GM12878 (cell line): Measurements from ENCODE around the gene BBS9. TPM values are rescaled to one million over a fixed set of nuclear protein-coding genes. Genes with fewer than 3 reads are reported as not detected.

Experiments used
- ATAC-seq: fragments of 200-7000 bp; cut with Tn5 transposase; 3 replicates; pipeline ENCODE4 v1.9.1; 2020; ENCODE audit warnings: mild to moderate bottlenecking, moderate library complexity
- BruUV-seq: library from RNA; stranded (reverse); fragments of 400-500 nt; replicated peaks from 2 replicates; lab custom pipeline; 2021; lab: Mats Ljungman, UMichigan
- CTCF ChIA-PET: fragments of 300-600 bp; sonication (Branson Sonifier 250); formaldehyde crosslinking; extraction: SDS; loops from one replicate; lab custom pipeline; 2021; ENCODE audit warnings: inconsistent platforms; lab: Yijun Ruan, JAX
- POLR2A ChIA-PET: fragments of 350-600 bp; formaldehyde crosslinking; extraction: SDS; loops from one replicate; lab custom pipeline; 2021; ENCODE audit warnings: inconsistent platforms; lab: Charles Lee
- RAD21 ChIA-PET: fragments of 300-600 bp; sonication (Branson Sonifier 250); formaldehyde crosslinking; loops from one replicate; lab custom pipeline; 2023; ENCODE audit warnings: antibody characterized with exemption; ENCODE audit not compliant: unreplicated experiment; lab: Charles Lee
- SMC1A ChIA-PET: fragments of 300-600 bp; sonication (Branson Sonifier 250); formaldehyde crosslinking; loops from one replicate; lab custom pipeline; 2023; ENCODE audit not compliant: unreplicated experiment, uncharacterized antibody; lab: Charles Lee
- DNase-seq: peaks from one replicate; pipeline ENCODE4 v3.0.0-alpha.2; 2011; ENCODE audit warnings: low read depth, low spot score
- FAIRE-seq: peaks from 3 replicates; lab custom pipeline; 2011; peaks lifted over from hg19 to GRCh38; lab: Jason Lieb, UNC
- H2AFZ ChIP-seq: 2 replicates; pipeline ENCODE4 v1.6.0; 2011; ENCODE audit warnings: low read depth, low read length, control low read depth; ENCODE audit not compliant: control insufficient read depth
- H3K27ac ChIP-seq: 2 replicates; pipeline ENCODE4 v1.5.1; 2011; ENCODE audit warnings: control low read depth; ENCODE audit not compliant: control insufficient read depth, insufficient read depth
- H3K27me3 ChIP-seq, 2 experiments: replicated peaks in 1 of 2; 2 replicates each; pipeline versions ENCODE4 v1.6.0 to v1.6.1; 2011; ENCODE audit warnings: low read length in 1 of 2; ENCODE audit not compliant: control insufficient read depth in 2 of 2, insufficient read depth in 2 of 2
- H3K36me3 ChIP-seq, 2 experiments: 2 replicates each; pipeline ENCODE4 v1.5.1; 2011; ENCODE audit warnings: low read length in 1 of 2; ENCODE audit not compliant: control insufficient read depth in 2 of 2, insufficient read depth in 2 of 2
- H3K4me1 ChIP-seq: 2 replicates; pipeline ENCODE4 v1.6.1; 2011; ENCODE audit warnings: mild to moderate bottlenecking, low read length, moderate library complexity, mixed read lengths; ENCODE audit not compliant: control insufficient read depth, insufficient read depth
- H3K4me2 ChIP-seq: 2 replicates; pipeline ENCODE4 v1.6.0; 2011; ENCODE audit warnings: control low read depth; ENCODE audit not compliant: control insufficient read depth, insufficient read depth
- H3K4me3 ChIP-seq: fragments of 200-600 bp; sonication (generic); 2 replicates; pipeline ENCODE4 v1.5.1; 2016
- H3K79me2 ChIP-seq: 2 replicates; pipeline ENCODE4 v1.6.0; 2011; ENCODE audit warnings: low read length; ENCODE audit not compliant: control insufficient read depth, insufficient read depth
- H3K9ac ChIP-seq: 2 replicates; pipeline ENCODE4 v1.8.0; 2011; ENCODE audit warnings: low read length, control low read depth, mixed read lengths; ENCODE audit not compliant: control insufficient read depth, insufficient read depth
- H3K9me3 ChIP-seq: replicated peaks from 3 replicates; pipeline ENCODE4 v1.5.1; 2011; ENCODE audit warnings: mild to moderate bottlenecking, low read length; ENCODE audit not compliant: control insufficient read depth, insufficient read depth
- H4K20me1 ChIP-seq: 2 replicates; pipeline ENCODE4 v1.6.0; 2011; ENCODE audit not compliant: control insufficient read depth, insufficient read depth
- BACH1 ChIP-seq: fragments of 450-650 bp; IDR thresholded peaks from 2 replicates; pipeline ENCODE4 v1.6.1; 2017; ENCODE audit warnings: mild to moderate bottlenecking, borderline replicate concordance
- BCL3 ChIP-seq: IDR thresholded peaks from 2 replicates; pipeline ENCODE4 v1.6.1; 2011; ENCODE audit warnings: borderline replicate concordance, low read depth, mild to moderate bottlenecking, moderate library complexity, low read length; ENCODE audit not compliant: insufficient read depth, poor library complexity, severe bottlenecking
- BRCA1 ChIP-seq: IDR thresholded peaks from 2 replicates; pipeline ENCODE4 v1.6.1; 2011; ENCODE audit warnings: low read depth, low read length, improper control_type of control experiment
- CBX5 ChIP-seq: sonication (generic); IDR thresholded peaks from 2 replicates; pipeline ENCODE4 v1.6.1; 2016; ENCODE audit warnings: low read depth, moderate library complexity, mild to moderate bottlenecking, inconsistent platforms
- CHD2 ChIP-seq: IDR thresholded peaks from 2 replicates; pipeline ENCODE4 v1.6.1; 2011; ENCODE audit warnings: low read depth, low read length, improper control_type of control experiment, borderline replicate concordance
- E4F1 ChIP-seq: fragments of 450-650 bp; IDR thresholded peaks from 2 replicates; pipeline ENCODE4 v1.6.1; 2018; ENCODE audit warnings: borderline replicate concordance, mild to moderate bottlenecking; ENCODE audit not compliant: partially characterized antibody
- ELK1 ChIP-seq: IDR thresholded peaks from 2 replicates; pipeline ENCODE4 v1.6.1; 2012; ENCODE audit warnings: low read depth, low read length, improper control_type of control experiment
- IRF3 ChIP-seq: fragments of 450-650 bp; IDR thresholded peaks from 2 replicates; pipeline ENCODE4 v1.6.1; 2014; ENCODE audit warnings: mild to moderate bottlenecking
- LARP7 ChIP-seq: fragments of 450-650 bp; IDR thresholded peaks from 2 replicates; pipeline ENCODE4 v1.6.1; 2017; ENCODE audit warnings: mild to moderate bottlenecking
- MTA3 ChIP-seq: IDR thresholded peaks from 2 replicates; pipeline ENCODE4 v1.6.1; 2012; ENCODE audit warnings: low read length, inconsistent platforms, borderline replicate concordance
- MYB ChIP-seq: fragments of 150-350 bp; IDR thresholded peaks from 2 replicates; pipeline ENCODE4 v1.6.1; 2014; ENCODE audit warnings: mild to moderate bottlenecking, low read depth, low read length, borderline replicate concordance
- STAT1 ChIP-seq: fragments of 450-650 bp; conservative IDR thresholded peaks from 2 replicates; pipeline ENCODE4 v1.6.1; 2014; ENCODE audit warnings: antibody characterized with exemption, mild to moderate bottlenecking
- TCF3 ChIP-seq: IDR thresholded peaks from 2 replicates; pipeline ENCODE4 v1.6.1; 2012; ENCODE audit warnings: low read depth, mild to moderate bottlenecking, low read length, borderline replicate concordance; ENCODE audit not compliant: insufficient read depth
- TCF7 ChIP-seq: IDR thresholded peaks from 2 replicates; pipeline ENCODE4 v1.6.1; 2014; ENCODE audit warnings: antibody characterized with exemption, borderline replicate concordance
- ZBTB40 ChIP-seq: fragments of 450-650 bp; IDR thresholded peaks from 2 replicates; pipeline ENCODE4 v1.6.1; 2016; ENCODE audit warnings: mild to moderate bottlenecking, moderate library complexity, borderline replicate concordance
- WGBS: methylation state at CpG from one replicate; pipeline ENCODE4 v1.1.6; 2016; ENCODE audit warnings: low lambda C conversion rate; ENCODE audit not compliant: insufficient replicate concordance, insufficient coverage; ENCODE audit errors: missing lambda C conversion rate; 5-methylcytosine and 5-hydroxymethylcytosine counted together
- in situ Hi-C: fragments of 300-500 bp; cut with MboI; formaldehyde crosslinking; loops from 9 replicates; pipeline ENCODE4 v1.14.3; 2018; ENCODE audit warnings: mixed read lengths
- intact Hi-C: fragments of 100-400 bp; cut with micrococcal nuclease; formaldehyde crosslinking; loops from one replicate; pipeline ENCODE4 v1.14.2; 2022; ENCODE audit not compliant: unreplicated experiment
- polyA plus RNA-seq, 11 experiments: library from polyadenylated mRNA; depleted of rRNA in 4 of 11; unstranded in 6 of 11; stranded (reverse) in 5 of 11; fragments of >200 nt; fragmentation: Nextera tagmentation in 4 of 11; fragmentation: Illumina TruSeq in 1 of 11; extraction: Ambion mirVana in 4 of 11; extraction: Trizol in 1 of 11; gene quantifications; 1 replicate in 1 of 11; 2 replicates in 10 of 11; pipeline versions ENCODE4 v1.2.1 to v1.2.3, GENCODE V29; 2011 to 2016; ENCODE audit warnings: inconsistent platforms in 2 of 11, missing spikeins in 2 of 11, low read depth in 1 of 11
- total RNA-seq, 4 experiments: library from RNA; depleted of rRNA in 3 of 4; stranded (reverse); fragments of >200 nt in 3 of 4; fragmentation: Illumina TruSeq in 1 of 4; extraction: Trizol in 1 of 4; gene quantifications; 2 replicates each; pipeline versions ENCODE4 v1.2.1 to v1.2.3, GENCODE V29; 2013 to 2021

Gene BBS9
- total and polyA plus RNA-seq, 10 of the 15 experiments (the other 5 are each of a cell fraction or from before 2014, with no cell fraction given), result 1.2 to 5.6 (median 2.3) TPM

GRCh38 chr7:33087858-33088257 lies 41.5 kb upstream of the BBS9 start:
- Histone ChIP-seq H3K4me2 (no peak overlapping the region), H3K9ac (no peak overlapping the region), H3K4me3 (no peak overlapping the region), H2AFZ (no peak overlapping the region), H4K20me1 (no peaks in the 10 kb centered on the region), H3K36me3 (no peaks in the 10 kb centered on the region), H3K9me3 (no peaks in the 10 kb centered on the region), H3K27ac (no peak overlapping the region), H3K27me3 (no peaks in the 10 kb centered on the region), H3K4me1 (no peaks in the 10 kb centered on the region), H3K79me2 (no peaks in the 10 kb centered on the region)
- RAD21 ChIA-PET, result no interaction called here
- no peak for FAIRE-seq
- intact Hi-C loops, result no loop called here
- CTCF ChIA-PET, result interaction anchor here (4.5 kb wide), 1 partner anchor 19 kb away, joined by 14 read pairs; no protein-coding TSS in a partner anchor
- DNase-seq, result no peak
- ATAC-seq, result no peak
- SMC1A ChIA-PET, result no interaction called here
- 33% methylated on average over 2 of the region's 2 CpGs for WGBS
- no TSS peak for BruUV-seq
- in situ Hi-C loops, result no loop called here
- POLR2A ChIA-PET, result no interaction called here
- no peak for TF ChIP-seq CBX5
- no peak for TF ChIP-seq BRCA1
- no peak for TF ChIP-seq MYB
- TF ChIP-seq IRF3, result no peak
- TF ChIP-seq MTA3, result no peak
- no peak for TF ChIP-seq BACH1
- TF ChIP-seq LARP7, result no peak
- no peak for TF ChIP-seq TCF7
- TF ChIP-seq E4F1, result no peak
- TF ChIP-seq STAT1, result no peak
- TF ChIP-seq CHD2, result no peak
- TF ChIP-seq ZBTB40, result no peak
- no peak for TF ChIP-seq ELK1
- TF ChIP-seq TCF3, result no peak
- TF ChIP-seq BCL3, result no peak
